A549 (cell line): ENCODE measurements around the gene CACNA1I.

ENCODE experiments used
- EP300 ChIP-seq, 2 experiments: fragments of >200 bp; sonication (Bioruptor Twin); formaldehyde crosslinking; IDR thresholded peaks; 2 replicates in 1 of 2; 3 replicates in 1 of 2; pipeline ENCODE4 v1.6.1; 2016 to 2017
- KDM5A ChIP-seq: fragments of 200-600 bp; sonication (generic); IDR thresholded peaks from 2 replicates; pipeline ENCODE4 v1.6.1; 2016; ENCODE audit warnings: antibody characterized with exemption, mild to moderate bottlenecking
- MAZ ChIP-seq: fragments of 150-350 bp; IDR thresholded peaks from 2 replicates; pipeline ENCODE4 v1.6.1; 2014; ENCODE audit warnings: antibody characterized with exemption, low read depth, low read length, borderline replicate concordance
- MYC ChIP-seq: IDR thresholded peaks from 2 replicates; pipeline ENCODE4 v1.6.1; 2012; ENCODE audit warnings: mild to moderate bottlenecking, inconsistent platforms, low read length, improper control_type of control experiment, borderline replicate concordance
- POLR2A ChIP-seq: IDR thresholded peaks from 2 replicates; pipeline ENCODE4 v1.6.1; 2012; ENCODE audit warnings: mild to moderate bottlenecking, low read length
- RFX5 ChIP-seq: fragments of 450-650 bp; IDR thresholded peaks from 2 replicates; pipeline ENCODE4 v1.7.1; 2014; ENCODE audit warnings: antibody characterized with exemption, mild to moderate bottlenecking, moderate library complexity
- TFCP2L1 ChIP-seq: fragments of 250-450 bp; sonication (Bioruptor Pico); IDR thresholded peaks from 2 replicates; pipeline ENCODE4 v1.5.0; 2021; ENCODE audit warnings: mild to moderate bottlenecking
- USF2 ChIP-seq: fragments of 450-650 bp; IDR thresholded peaks from 2 replicates; pipeline ENCODE4 v1.6.1; 2014; ENCODE audit warnings: antibody characterized with exemption
- TF ChIP-seq, protein P1 (sequence below): fragments of >200 bp; sonication (Bioruptor Twin); formaldehyde crosslinking; IDR thresholded peaks from 3 replicates; pipeline ENCODE4 v1.5.1; 2016

DNA sequence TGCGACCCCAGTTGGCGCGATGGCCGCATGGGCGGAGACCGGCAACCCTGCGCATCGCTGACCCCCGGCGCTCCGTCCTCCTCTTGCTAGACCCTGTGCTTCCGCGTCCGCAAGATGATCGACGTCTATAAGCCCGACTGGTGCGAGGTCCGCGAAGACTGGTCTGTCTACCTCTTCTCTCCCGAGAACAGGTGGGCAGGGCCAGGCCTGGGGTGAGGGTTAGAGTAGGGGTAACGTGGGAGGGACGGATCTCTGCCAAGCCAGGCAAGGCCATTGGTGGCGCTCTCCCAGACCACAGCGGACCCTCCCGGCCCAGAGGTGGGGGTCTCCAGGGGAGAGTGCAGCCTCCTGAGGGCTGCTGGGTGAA lies 92.1 kb downstream of the CACNA1I start:
- TF ChIP-seq, protein P1, sequence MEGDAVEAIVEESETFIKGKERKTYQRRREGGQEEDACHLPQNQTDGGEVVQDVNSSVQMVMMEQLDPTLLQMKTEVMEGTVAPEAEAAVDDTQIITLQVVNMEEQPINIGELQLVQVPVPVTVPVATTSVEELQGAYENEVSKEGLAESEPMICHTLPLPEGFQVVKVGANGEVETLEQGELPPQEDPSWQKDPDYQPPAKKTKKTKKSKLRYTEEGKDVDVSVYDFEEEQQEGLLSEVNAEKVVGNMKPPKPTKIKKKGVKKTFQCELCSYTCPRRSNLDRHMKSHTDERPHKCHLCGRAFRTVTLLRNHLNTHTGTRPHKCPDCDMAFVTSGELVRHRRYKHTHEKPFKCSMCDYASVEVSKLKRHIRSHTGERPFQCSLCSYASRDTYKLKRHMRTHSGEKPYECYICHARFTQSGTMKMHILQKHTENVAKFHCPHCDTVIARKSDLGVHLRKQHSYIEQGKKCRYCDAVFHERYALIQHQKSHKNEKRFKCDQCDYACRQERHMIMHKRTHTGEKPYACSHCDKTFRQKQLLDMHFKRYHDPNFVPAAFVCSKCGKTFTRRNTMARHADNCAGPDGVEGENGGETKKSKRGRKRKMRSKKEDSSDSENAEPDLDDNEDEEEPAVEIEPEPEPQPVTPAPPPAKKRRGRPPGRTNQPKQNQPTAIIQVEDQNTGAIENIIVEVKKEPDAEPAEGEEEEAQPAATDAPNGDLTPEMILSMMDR: no peak
- TF ChIP-seq POLR2A (no peak), EP300 (IDR thresholded peaks at IDR 0.05) (no peak), RFX5 (no peak), KDM5A (no peak), MYC (no peak), TFCP2L1 (CRISPR knock-in tag) (no peak), MAZ (no peak), USF2 (no peak)
